BLaER1 (cell line): ENCODE data around the gene CLEC19A.

Experiments
- H3K27ac ChIP-seq: shearing (Covaris generic); formaldehyde crosslinking; 2 replicates; pipeline ENCODE4 v1.8.1; 2022
- H3K27me3 ChIP-seq: shearing (Covaris generic); formaldehyde crosslinking; 2 replicates; pipeline ENCODE4 v1.8.1; 2022
- H3K36me3 ChIP-seq: shearing (Covaris generic); formaldehyde crosslinking; 2 replicates; pipeline ENCODE4 v1.8.1; 2022
- H3K4me1 ChIP-seq: shearing (Covaris generic); formaldehyde crosslinking; 2 replicates; pipeline ENCODE4 v1.8.1; 2022
- H3K4me2 ChIP-seq: shearing (Covaris generic); formaldehyde crosslinking; 2 replicates; pipeline ENCODE4 v1.8.1; 2022
- H3K4me3 ChIP-seq: shearing (Covaris generic); formaldehyde crosslinking; 2 replicates; pipeline ENCODE4 v1.8.1; 2022
- H3K9ac ChIP-seq: shearing (Covaris generic); formaldehyde crosslinking; 2 replicates; pipeline ENCODE4 v1.8.1; 2022
- H3K9me3 ChIP-seq: shearing (Covaris generic); formaldehyde crosslinking; 2 replicates; pipeline ENCODE4 v1.8.1; 2022
- H4K20me1 ChIP-seq: shearing (Covaris generic); formaldehyde crosslinking; 2 replicates; pipeline ENCODE4 v1.8.1; 2022
- Cebpa-rat ChIP-seq: shearing (Covaris generic); IDR thresholded peaks from 2 replicates; pipeline ENCODE4 v1.8.1; 2022

The CLEC19A gene

GRCh38 chr16:19295393-19295792 lies 9.9 kb downstream of the CLEC19A start:
- no peaks in the 10 kb centered on the region for H3K4me1 ChIP-seq
- no peak overlapping the region for H3K9ac ChIP-seq
- no peaks in the 10 kb centered on the region for H3K36me3 ChIP-seq
- no peak overlapping the region for H3K27ac ChIP-seq
- H3K9me3 ChIP-seq, result no peaks in the 10 kb centered on the region
- no peak overlapping the region for H3K4me3 ChIP-seq
- H3K27me3 ChIP-seq, result no peaks in the 10 kb centered on the region
- no peak overlapping the region for H3K4me2 ChIP-seq
- no peaks in the 10 kb centered on the region for H4K20me1 ChIP-seq
- no peak for TF ChIP-seq Cebpa-rat

DNA sequence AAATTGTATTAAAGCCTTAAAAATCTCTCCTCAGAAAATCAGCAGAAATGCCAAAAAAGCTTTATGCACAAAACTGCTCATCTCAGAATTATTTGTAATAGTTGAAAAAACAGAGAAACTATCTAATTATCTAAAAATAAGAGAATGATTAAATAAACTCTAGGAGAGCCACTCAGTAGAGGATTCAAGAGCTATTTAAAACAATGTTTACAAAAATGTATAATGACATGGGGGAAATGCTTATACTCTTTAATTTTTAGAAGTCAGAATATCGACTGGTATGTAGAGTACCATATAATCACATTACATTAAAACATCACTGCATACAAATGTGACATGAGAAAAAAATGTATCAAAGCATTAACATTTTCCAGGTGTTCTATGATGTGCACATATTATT lies 11.9 kb downstream of the CLEC19A start:
- Histone ChIP-seq H4K20me1 (no peaks in the 10 kb centered on the region), H3K27me3 (no peaks in the 10 kb centered on the region), H3K4me1 (no peaks in the 10 kb centered on the region), H3K4me2 (no peak overlapping the region), H3K27ac (no peak overlapping the region), H3K36me3 (no peaks in the 10 kb centered on the region), H3K4me3 (no peak overlapping the region), H3K9me3 (no peaks in the 10 kb centered on the region), H3K9ac (no peak overlapping the region)
- no peak for TF ChIP-seq Cebpa-rat

- H3K4me1 ChIP-seq, result no peaks in the 10 kb centered on the region
- H3K9ac ChIP-seq, result no peak overlapping the region
- H4K20me1 ChIP-seq, result no peaks in the 10 kb centered on the region
- TF ChIP-seq Cebpa-rat, result no peak
- no peak overlapping the region for H3K27ac ChIP-seq
- H3K4me3 ChIP-seq, result no peak overlapping the region
- no peaks in the 10 kb centered on the region for H3K9me3 ChIP-seq
- no peaks in the 10 kb centered on the region for H3K27me3 ChIP-seq
- H3K36me3 ChIP-seq, result no peaks in the 10 kb centered on the region
- no peak overlapping the region for H3K4me2 ChIP-seq
Measured at GRCh38 chr16:19299565-19299964, 14.0 kb downstream of the CLEC19A start.

DNA sequence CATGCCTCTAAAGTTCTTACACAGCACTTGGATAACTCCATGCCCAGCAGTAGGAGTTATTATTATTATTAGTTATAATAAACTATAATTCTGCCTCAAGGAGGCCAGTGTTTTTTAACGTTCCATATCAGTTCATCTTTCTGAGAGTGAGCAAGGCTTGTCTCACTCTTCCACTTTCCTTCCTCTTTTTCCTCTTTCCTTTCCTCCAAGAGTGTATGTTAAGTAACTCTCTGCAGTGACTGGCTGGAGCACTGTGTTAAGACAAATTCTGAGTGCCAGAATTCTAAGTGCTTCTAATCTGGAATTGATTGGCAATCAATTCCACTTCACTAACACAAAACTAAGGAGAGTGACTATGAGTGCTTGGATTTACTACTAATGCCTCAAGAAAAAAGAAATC lies 16.4 kb downstream of the CLEC19A start:
- H3K9ac ChIP-seq, result no peak overlapping the region
- no peak overlapping the region for H3K27ac ChIP-seq
- no peaks in the 10 kb centered on the region for H3K4me1 ChIP-seq
- H3K4me3 ChIP-seq, result no peak overlapping the region
- no peaks in the 10 kb centered on the region for H3K36me3 ChIP-seq
- no peaks in the 10 kb centered on the region for H3K9me3 ChIP-seq
- H4K20me1 ChIP-seq, result no peaks in the 10 kb centered on the region
- TF ChIP-seq Cebpa-rat, result no peak
- no peaks in the 10 kb centered on the region for H3K27me3 ChIP-seq
- H3K4me2 ChIP-seq, result no peak overlapping the region

DNA sequence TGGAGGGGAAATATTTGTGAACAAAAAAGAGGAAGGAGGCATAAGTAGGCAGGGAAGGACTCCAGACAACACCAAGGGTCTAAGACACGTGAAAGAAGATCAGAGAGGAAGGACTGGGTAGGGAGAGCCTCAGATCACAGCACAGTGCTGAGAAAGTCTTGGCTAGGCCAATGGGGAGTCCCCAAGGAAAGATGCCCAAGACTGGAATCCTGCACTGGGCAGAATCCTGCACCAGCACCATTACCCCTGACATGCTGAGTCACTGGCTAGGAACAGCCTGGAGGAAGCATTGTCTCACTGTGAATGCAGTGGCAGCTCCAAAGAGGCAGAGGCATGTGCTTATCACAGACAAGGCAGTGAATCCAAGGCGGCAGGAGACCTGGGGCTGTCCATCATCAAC lies 19.2 kb downstream of the CLEC19A start:
- Histone ChIP-seq H3K27me3 (no peaks in the 10 kb centered on the region), H3K4me3 (no peak overlapping the region), H3K9me3 (no peaks in the 10 kb centered on the region), H3K36me3 (no peaks in the 10 kb centered on the region), H3K4me2 (no peak overlapping the region), H3K4me1 (no peaks in the 10 kb centered on the region), H3K27ac (no peak overlapping the region), H3K9ac (no peak overlapping the region), H4K20me1 (no peaks in the 10 kb centered on the region)
- TF ChIP-seq Cebpa-rat, result no peak

DNA sequence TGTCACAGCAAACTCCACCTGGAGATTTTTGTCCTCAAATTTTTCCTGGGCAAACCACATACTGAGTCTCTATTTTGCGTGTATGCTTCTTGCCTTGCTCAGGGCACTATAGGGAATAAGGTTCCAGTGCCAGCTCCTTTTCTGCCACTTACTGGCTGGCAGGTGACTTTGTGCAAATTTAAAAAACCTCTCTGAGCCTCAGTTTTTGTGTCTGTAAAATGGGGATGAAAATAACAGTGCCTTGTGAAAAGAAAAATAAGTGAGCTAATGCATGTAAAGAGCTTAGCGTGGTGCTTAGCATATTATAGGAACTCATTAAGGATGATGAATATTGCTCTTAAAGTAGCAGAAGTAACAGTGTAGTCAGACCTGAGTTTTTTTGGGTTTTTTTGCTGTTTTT lies 19.9 kb downstream of the CLEC19A start:
- Histone ChIP-seq H3K36me3 (no peaks in the 10 kb centered on the region), H3K4me1 (no peaks in the 10 kb centered on the region), H3K4me3 (no peak overlapping the region), H3K9ac (no peak overlapping the region), H3K27ac (no peak overlapping the region), H3K9me3 (no peaks in the 10 kb centered on the region), H3K27me3 (no peaks in the 10 kb centered on the region), H4K20me1 (no peaks in the 10 kb centered on the region), H3K4me2 (no peak overlapping the region)
- no peak for TF ChIP-seq Cebpa-rat

DNA sequence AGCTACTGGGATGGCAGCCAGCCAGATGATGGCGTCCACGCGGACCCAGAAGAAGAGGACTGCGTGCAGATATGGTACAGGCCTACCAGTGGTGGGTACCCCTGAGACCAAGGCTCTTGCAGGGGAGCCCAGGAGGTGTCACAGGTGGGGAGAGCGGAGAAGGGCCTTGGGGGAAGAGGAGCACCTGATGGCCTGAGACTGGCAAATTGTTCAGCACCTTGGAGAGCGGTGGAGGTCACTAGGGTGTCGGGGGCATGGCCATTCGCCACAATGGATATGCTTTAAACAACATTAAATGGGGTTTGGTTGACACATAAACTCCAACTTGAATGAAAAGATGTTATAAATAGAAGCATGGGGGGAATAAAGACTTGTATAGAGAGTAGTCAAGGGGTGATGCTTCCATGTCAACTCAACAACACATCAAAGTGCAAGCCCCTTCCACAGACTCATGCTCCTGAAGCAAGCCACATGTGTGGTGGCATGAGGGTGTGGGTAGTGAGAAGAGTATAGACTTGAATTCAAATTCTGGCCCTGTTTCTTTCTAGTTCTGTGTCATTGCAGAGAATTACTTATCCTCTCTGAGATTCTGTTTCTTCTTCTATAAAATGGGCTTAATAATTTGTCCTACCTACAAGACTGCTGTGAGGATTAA lies 22.2 kb downstream of the CLEC19A start:
- Histone ChIP-seq H3K27ac (no peak overlapping the region), H3K4me3 (no peak overlapping the region), H3K4me2 (no peak overlapping the region), H3K9ac (no peak overlapping the region), H3K9me3 (no peaks in the 10 kb centered on the region), H3K4me1 (no peaks in the 10 kb centered on the region), H3K36me3 (no peaks in the 10 kb centered on the region), H3K27me3 (no peaks in the 10 kb centered on the region), H4K20me1 (no peaks in the 10 kb centered on the region)
- no peak for TF ChIP-seq Cebpa-rat

GRCh38 chr16:19308392-19308791 lies 22.9 kb downstream of the CLEC19A start:
- no peaks in the 10 kb centered on the region for H3K4me1 ChIP-seq
- no peak overlapping the region for H3K27ac ChIP-seq
- H3K27me3 ChIP-seq, result no peaks in the 10 kb centered on the region
- H4K20me1 ChIP-seq, result no peaks in the 10 kb centered on the region
- no peak overlapping the region for H3K4me2 ChIP-seq
- TF ChIP-seq Cebpa-rat, result no peak
- H3K9me3 ChIP-seq, result no peaks in the 10 kb centered on the region
- H3K9ac ChIP-seq, result no peak overlapping the region
- H3K4me3 ChIP-seq, result no peak overlapping the region
- no peaks in the 10 kb centered on the region for H3K36me3 ChIP-seq

GRCh38 chr16:19309178-19309577 lies 23.6 kb downstream of the CLEC19A start:
- Histone ChIP-seq H3K4me3 (no peak overlapping the region), H4K20me1 (no peaks in the 10 kb centered on the region), H3K4me1 (no peaks in the 10 kb centered on the region), H3K27me3 (no peaks in the 10 kb centered on the region), H3K4me2 (no peak overlapping the region), H3K36me3 (no peaks in the 10 kb centered on the region), H3K9me3 (no peaks in the 10 kb centered on the region), H3K27ac (no peak overlapping the region), H3K9ac (no peak overlapping the region)
- TF ChIP-seq Cebpa-rat, result no peak

GRCh38 chr16:19314718-19315425 lies 29.3 kb downstream of the CLEC19A start:
- Histone ChIP-seq H3K4me2 (no peak overlapping the region), H3K36me3 (no peaks in the 10 kb centered on the region), H3K4me1 (no peaks in the 10 kb centered on the region), H3K9ac (no peak overlapping the region), H3K4me3 (no peak overlapping the region), H3K27me3 (no peaks in the 10 kb centered on the region), H4K20me1 (no peaks in the 10 kb centered on the region), H3K27ac (no peak overlapping the region), H3K9me3 (no peaks in the 10 kb centered on the region)
- TF ChIP-seq Cebpa-rat, result no peak
